ENCODE data around the gene PAQR7. TPM values are rescaled to one million over a fixed set of nuclear protein-coding genes. Genes with fewer than 3 reads are reported as not detected.

The PAQR7 gene
- total RNA-seq, 1 donor from 2014 or later: 9.3 TPM

GRCh38 chr1:25867210-25867991 is 8.1 kb downstream of the PAQR7 start:
- Histone ChIP-seq H3K27ac (peak overlapping the region; percentile 53), H3K36me3 (peaks cover 10% of the 10 kb centered on the region), H3K4me3 (no peak overlapping the region), H3K27me3 (ENCODE audit: low read depth) (no peaks in the 10 kb centered on the region), H3K9me3 (no peaks in the 10 kb centered on the region), H3K4me1 (peaks cover 17% of the 10 kb centered on the region)
- ATAC-seq (peak; percentile 48 to 80), DNase-seq (no peak)
- no peak for TF ChIP-seq CTCF (IDR thresholded peaks at IDR 0.05)
- intact Hi-C loops (cut with DNase I): no loop called here

- Histone ChIP-seq H3K27me3 (ENCODE audit: low read depth) (no peaks in the 10 kb centered on the region), H3K27ac (no peak overlapping the region), H3K4me1 (peaks cover 8% of the 10 kb centered on the region), H3K36me3 (peaks cover 11% of the 10 kb centered on the region), H3K4me3 (no peak overlapping the region), H3K9me3 (no peaks in the 10 kb centered on the region)
- ATAC-seq (no peak), DNase-seq (no peak)
- TF ChIP-seq CTCF (IDR thresholded peaks at IDR 0.05): no peak
- intact Hi-C loops (cut with DNase I): no loop called here
Observed at GRCh38 chr1:25866288-25866687, 9.2 kb downstream of the PAQR7 start.

DNA sequence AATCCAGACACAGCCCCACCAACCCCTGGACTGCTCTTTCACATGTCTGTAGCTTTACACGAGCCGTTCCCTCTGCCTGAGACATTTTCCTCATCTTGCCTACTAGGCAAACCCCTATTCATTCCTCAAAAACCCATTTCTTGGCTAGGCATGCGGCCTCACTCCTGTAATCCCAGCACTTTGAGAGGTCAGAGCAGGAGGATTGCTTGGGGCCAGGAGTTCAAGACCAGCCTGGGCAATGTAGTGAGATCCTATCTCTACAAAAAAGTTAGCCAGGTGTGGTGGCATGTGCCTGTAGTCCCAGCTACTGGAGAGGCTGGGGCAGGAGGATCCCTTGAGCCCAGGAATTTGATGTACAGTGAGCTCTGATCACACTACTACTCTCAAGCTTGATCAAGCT is 11.1 kb downstream of the PAQR7 start:
- no peak overlapping the region for H3K27ac ChIP-seq
- no peaks in the 10 kb centered on the region for H3K9me3 ChIP-seq
- no peaks in the 10 kb centered on the region for H3K27me3 ChIP-seq (ENCODE audit: low read depth)
- TF ChIP-seq CTCF (IDR thresholded peaks at IDR 0.05): no peak
- no peak overlapping the region for H3K4me3 ChIP-seq
- intact Hi-C loops (cut with DNase I): no loop called here
- no peak for DNase-seq
- ATAC-seq: no peak
- peaks cover 11% of the 10 kb centered on the region for H3K36me3 ChIP-seq
- H3K4me1 ChIP-seq: peaks cover 16% of the 10 kb centered on the region

- TF ChIP-seq CTCF (IDR thresholded peaks at IDR 0.05): no peak
- intact Hi-C loops (cut with DNase I): no loop called here
- ATAC-seq (no peak), DNase-seq (no peak)
- no peak overlapping the region for H3K27ac ChIP-seq
- peaks cover 11% of the 10 kb centered on the region for H3K36me3 ChIP-seq
- no peaks in the 10 kb centered on the region for H3K27me3 ChIP-seq (ENCODE audit: low read depth)
- peaks cover 21% of the 10 kb centered on the region for H3K4me1 ChIP-seq
- no peaks in the 10 kb centered on the region for H3K9me3 ChIP-seq
- no peak overlapping the region for H3K4me3 ChIP-seq
Observed at GRCh38 chr1:25863486-25864262, 11.8 kb downstream of the PAQR7 start.

DNA sequence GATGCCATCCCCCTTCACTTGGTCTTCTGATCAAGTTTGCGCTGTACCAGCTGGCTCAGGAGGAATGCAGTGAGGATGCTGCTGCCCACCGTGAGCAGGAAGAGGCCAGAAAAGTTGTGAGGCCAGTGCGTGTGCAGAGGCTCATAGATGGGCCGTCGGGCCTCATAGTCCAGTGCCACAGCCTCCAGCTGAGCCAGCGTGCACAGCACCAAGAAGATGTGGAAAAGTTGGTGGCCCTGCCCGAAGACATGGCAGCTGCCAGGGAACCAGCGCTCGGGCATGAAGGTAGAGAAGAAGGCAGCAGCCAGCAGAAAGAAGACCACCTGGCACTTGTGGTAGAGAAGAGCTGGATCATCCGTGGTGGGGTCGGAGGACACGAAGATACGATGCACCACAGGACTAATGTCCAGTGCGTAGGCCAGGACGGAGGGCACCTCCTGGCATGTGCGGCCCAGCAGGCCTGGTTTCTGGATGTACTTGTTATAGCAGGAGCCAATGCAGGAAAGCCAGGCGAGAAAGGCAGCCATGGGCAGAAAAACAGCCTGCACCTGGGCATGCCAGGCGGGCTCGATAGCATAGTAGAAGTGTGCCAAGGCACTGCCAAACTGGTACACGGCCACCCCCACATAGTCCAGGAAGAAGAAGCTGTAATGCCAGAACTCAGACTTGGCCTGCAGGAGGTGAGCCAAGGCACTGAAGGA is 12.6 kb downstream of the PAQR7 start:
- H3K27ac ChIP-seq: no peak overlapping the region
- H3K36me3 ChIP-seq: peaks cover 11% of the 10 kb centered on the region
- no peaks in the 10 kb centered on the region for H3K9me3 ChIP-seq
- no peak for ATAC-seq
- DNase-seq: no peak
- peaks cover 24% of the 10 kb centered on the region for H3K4me1 ChIP-seq
- no peaks in the 10 kb centered on the region for H3K27me3 ChIP-seq (ENCODE audit: low read depth)
- intact Hi-C loops (cut with DNase I): no loop called here
- no peak for TF ChIP-seq CTCF (IDR thresholded peaks at IDR 0.05)
- H3K4me3 ChIP-seq: no peak overlapping the region

All from lower lobe of right lung (tissue), 2 donors.